CD14-positive monocyte (primary cell): Measurements from ENCODE around the gene GTPBP10. TPM values are rescaled to one million over a fixed set of nuclear protein-coding genes. Genes with fewer than 3 reads are reported as not detected.

ENCODE experiments used
- DNase-seq, 3 donors: peaks; one replicate each; pipeline ENCODE4 v3.0.0-alpha.2; 2011 to 2022
- H2AFZ ChIP-seq: 2 replicates; pipeline ENCODE4 v1.6.0; 2012; ENCODE audit warnings: mild to moderate bottlenecking, low read depth, low read length, inconsistent platforms; ENCODE audit not compliant: insufficient read depth, poor library complexity, severe bottlenecking
- H3K27ac ChIP-seq, 2 donors: 1 replicate in 1 of 2; 2 replicates in 1 of 2; pipeline ENCODE4 v1.5.1; 2012 to 2013; ENCODE audit warnings: low read length in 2 of 2, control low read depth in 1 of 2, inconsistent platforms in 1 of 2, low read depth in 1 of 2, mild to moderate bottlenecking in 1 of 2
- H3K27me3 ChIP-seq, 2 donors: one replicate each; pipeline versions ENCODE4 v1.6.0 to v1.6.1; 2011 to 2013; ENCODE audit warnings: low read length in 2 of 2; ENCODE audit not compliant: control insufficient read depth in 2 of 2, insufficient read depth in 2 of 2
- H3K36me3 ChIP-seq, 2 donors: replicated peaks in 1 of 2; 1 replicate in 1 of 2; 2 replicates in 1 of 2; pipeline versions ENCODE4 v1.5.1 to v1.6.1; 2012 to 2013; ENCODE audit warnings: low read length in 2 of 2, control low read depth in 1 of 2, inconsistent platforms in 1 of 2, mild to moderate bottlenecking in 1 of 2; ENCODE audit not compliant: insufficient read depth in 2 of 2, control insufficient read depth in 1 of 2
- H3K4me1 ChIP-seq, 2 donors: 1 replicate in 1 of 2; 2 replicates in 1 of 2; pipeline versions ENCODE4 v1.5.1 to v1.6.1; 2012 to 2013; ENCODE audit warnings: low read length in 2 of 2, control low read depth in 1 of 2, inconsistent platforms in 1 of 2, mild to moderate bottlenecking in 1 of 2, moderate library complexity in 1 of 2; ENCODE audit not compliant: insufficient read depth in 2 of 2, control insufficient read depth in 1 of 2
- H3K4me2 ChIP-seq: replicated peaks from 2 replicates; pipeline ENCODE3; 2012; ENCODE audit warnings: low read length, moderate library complexity, mild to moderate bottlenecking; ENCODE audit not compliant: poor library complexity, severe bottlenecking; ENCODE audit errors: extremely low read depth
- H3K4me3 ChIP-seq, 3 experiments: fragments of 200-600 bp in 1 of 3; sonication (generic) in 1 of 3; replicated peaks in 1 of 3; 1 replicate in 2 of 3; 2 replicates in 1 of 3; pipeline ENCODE4 v1.5.1; 2011 to 2013; ENCODE audit warnings: low read length in 3 of 3, mild to moderate bottlenecking in 3 of 3, control low read depth in 2 of 3, low read depth in 2 of 3, inconsistent platforms in 1 of 3, moderate library complexity in 1 of 3
- H3K79me2 ChIP-seq: 2 replicates; pipeline ENCODE4 v1.6.0; 2012; ENCODE audit warnings: mild to moderate bottlenecking, control low read depth, inconsistent platforms, low read length, moderate library complexity; ENCODE audit not compliant: insufficient read depth
- H3K9ac ChIP-seq: 2 replicates; pipeline ENCODE4 v1.6.0; 2017; ENCODE audit warnings: low read length, mild to moderate bottlenecking; ENCODE audit not compliant: insufficient read depth, poor library complexity, severe bottlenecking
- H3K9me3 ChIP-seq, 2 donors: replicated peaks in 1 of 2; 1 replicate in 1 of 2; 2 replicates in 1 of 2; pipeline versions ENCODE4 v1.5.1 to v1.6.1; 2012 to 2013; ENCODE audit warnings: low read length in 2 of 2, control low read depth in 1 of 2; ENCODE audit not compliant: control insufficient read depth in 1 of 2, insufficient read depth in 1 of 2
- H4K20me1 ChIP-seq: 2 replicates; pipeline ENCODE4 v1.6.0; 2012; ENCODE audit warnings: mild to moderate bottlenecking, low read length, control low read depth, moderate library complexity; ENCODE audit not compliant: insufficient read depth
- H3K27ac Mint-ChIP-seq, 7 donors: one replicate each; pipeline ENCODE4 v1.8.0; 2020; ENCODE audit warnings: mild to moderate bottlenecking in 7 of 7, mixed read lengths in 7 of 7, moderate library complexity in 6 of 7, inconsistent platforms in 2 of 7
- H3K27me3 Mint-ChIP-seq, 3 donors: one replicate each; pipeline ENCODE4 v1.8.0; 2021 to 2022; ENCODE audit warnings: low read depth in 3 of 3, mild to moderate bottlenecking in 3 of 3, mixed read lengths in 3 of 3, moderate library complexity in 3 of 3, inconsistent platforms in 1 of 3
- H3K36me3 Mint-ChIP-seq, 2 donors: one replicate each; pipeline ENCODE4 v1.8.0; 2020; ENCODE audit warnings: mixed read lengths in 2 of 2, inconsistent platforms in 1 of 2, mild to moderate bottlenecking in 1 of 2
- H3K4me1 Mint-ChIP-seq: one replicate; pipeline ENCODE4 v1.8.0; 2020; ENCODE audit warnings: mild to moderate bottlenecking, mixed read lengths
- H3K4me3 Mint-ChIP-seq, 2 donors: one replicate each; pipeline ENCODE4 v1.8.0; 2020; ENCODE audit warnings: mild to moderate bottlenecking in 2 of 2, mixed read lengths in 2 of 2, moderate library complexity in 1 of 2
- H3K9me3 Mint-ChIP-seq, 7 donors: one replicate each; pipeline ENCODE4 v1.8.0; 2020 to 2022; ENCODE audit warnings: mixed read lengths in 7 of 7, mild to moderate bottlenecking in 6 of 7, moderate library complexity in 6 of 7, inconsistent platforms in 2 of 7
- CTCF ChIP-seq: fragments of 200-600 bp; IDR thresholded peaks from one replicate; pipeline ENCODE4 v1.8.0; 2022; ENCODE audit warnings: antibody characterized with exemption, mild to moderate bottlenecking
- whole genome bisulfite sequencing: methylation state at CpG from one replicate; pipeline ENCODE4 v1.1.5; 2013; ENCODE audit warnings: missing lambda C conversion rate; ENCODE audit not compliant: insufficient coverage; 5-methylcytosine and 5-hydroxymethylcytosine counted together
- intact Hi-C, 2 donors: fragments of 100-400 bp; cut with micrococcal nuclease; formaldehyde crosslinking; loops; one replicate each; pipeline versions ENCODE4 v1.15.0 to v1.15.1; 2023
- polyA plus RNA-seq, 3 donors: library from polyadenylated mRNA; depleted of rRNA in 1 of 3; unstranded in 2 of 3; stranded (reverse) in 1 of 3; fragments of 300-500 nt in 2 of 3; fragments of >200 nt in 1 of 3; fragmentation: Illumina TruSeq in 2 of 3; gene quantifications; 1 replicate in 2 of 3; 2 replicates in 1 of 3; pipeline ENCODE4 v1.2.3, GENCODE V29; 2012 to 2021

The GTPBP10 gene
- polyA plus RNA-seq, 3 donors, result 7.0 to 12.2 (median 10.4) TPM

GRCh38 chr7:90345595-90346335 lies 751 bp upstream of the GTPBP10 start:
- H3K27ac ChIP-seq, result peak overlapping the region; percentile 73 to 96
- no peaks in the 10 kb centered on the region for H3K27me3 ChIP-seq
- Mint-ChIP-seq H3K4me1 (peaks cover 14% of the 10 kb centered on the region), H3K4me3 (peak overlapping the region; percentile 87 to 96), H3K27ac (peak overlapping the region; percentile 96 to 99 (median 97)), H3K9me3 (peaks cover 10 to 18% (median 14%) of the 10 kb centered on the region in 7 donors), H3K27me3 (no peaks in the 10 kb centered on the region), H3K36me3 (peaks cover 2 to 18% of the 10 kb centered on the region in 2 donors)
- 19% methylated on average over 8 of the region's 18 CpGs for WGBS
- H3K4me1 ChIP-seq, result peaks cover 10 to 22% of the 10 kb centered on the region in 2 donors
- DNase-seq, result peak; percentile 45 to 86 (median 59)
- peak overlapping the region; percentile 92 for H3K9ac ChIP-seq
- no peaks in the 10 kb centered on the region for H3K36me3 ChIP-seq
- TF ChIP-seq CTCF, result no peak
- H3K4me2 ChIP-seq, result peak overlapping the region; percentile 93
- peak overlapping the region; percentile 60 to 93 (median 83) for H3K4me3 ChIP-seq
- peak overlapping the region; percentile 90 for H2AFZ ChIP-seq
- H4K20me1 ChIP-seq, result no peaks in the 10 kb centered on the region
- H3K79me2 ChIP-seq, result peaks cover 40% of the 10 kb centered on the region
- intact Hi-C loops, result loop anchor here (5.0 to 10.0 kb wide), 2 partner anchors 101 to 163 kb away; partner anchors contain the start of gene CFAP69 (in 2 of the 2)
- peaks cover 3 to 10% of the 10 kb centered on the region in 2 donors for H3K9me3 ChIP-seq

- peaks cover 15% of the 10 kb centered on the region for H3K4me1 Mint-ChIP-seq
- TF ChIP-seq CTCF, result no peak
- intact Hi-C loops, result loop anchor here (5.0 to 10.0 kb wide), 2 partner anchors 103 to 165 kb away; partner anchors contain the start of gene CFAP69 (in 2 of the 2)
- peaks cover 3 to 10% of the 10 kb centered on the region in 2 donors for H3K9me3 ChIP-seq
- peaks cover 3 to 8% of the 10 kb centered on the region in 2 donors for H3K36me3 ChIP-seq
- no peak overlapping the region for H2AFZ ChIP-seq
- H3K36me3 Mint-ChIP-seq, result peaks cover 11 to 29% of the 10 kb centered on the region in 2 donors
- peak overlapping the region in 1 of 3 experiments; percentile 83 for H3K4me3 ChIP-seq
- peak in 1 of 3 donors; percentile 8 for DNase-seq
- WGBS, result 41% methylated on average over 3 of the region's 4 CpGs
- peaks cover 10 to 20% (median 14%) of the 10 kb centered on the region in 7 donors for H3K9me3 Mint-ChIP-seq
- H3K27me3 ChIP-seq, result no peaks in the 10 kb centered on the region
- H3K79me2 ChIP-seq, result peaks cover 60% of the 10 kb centered on the region
- no peak overlapping the region for H3K9ac ChIP-seq
- peaks cover 10 to 22% of the 10 kb centered on the region in 2 donors for H3K4me1 ChIP-seq
- H3K27ac ChIP-seq, result no peak overlapping the region
- H3K27me3 Mint-ChIP-seq, result peaks cover 0 to 2% (median 0%) of the 10 kb centered on the region in 3 donors
- peak overlapping the region; percentile 93 for H3K4me2 ChIP-seq
- no peaks in the 10 kb centered on the region for H4K20me1 ChIP-seq
- no peak overlapping the region for H3K4me3 Mint-ChIP-seq
- H3K27ac Mint-ChIP-seq, result no peak overlapping the region
Measured at GRCh38 chr7:90347759-90348158, 1.2 kb downstream of the GTPBP10 start.
